ENCODE measurements around the gene FUS.

Gene FUS

GRCh38 chr16:31204871-31205666 lies 25.1 kb downstream of the FUS start:
- no peak for DNase-seq

DNA sequence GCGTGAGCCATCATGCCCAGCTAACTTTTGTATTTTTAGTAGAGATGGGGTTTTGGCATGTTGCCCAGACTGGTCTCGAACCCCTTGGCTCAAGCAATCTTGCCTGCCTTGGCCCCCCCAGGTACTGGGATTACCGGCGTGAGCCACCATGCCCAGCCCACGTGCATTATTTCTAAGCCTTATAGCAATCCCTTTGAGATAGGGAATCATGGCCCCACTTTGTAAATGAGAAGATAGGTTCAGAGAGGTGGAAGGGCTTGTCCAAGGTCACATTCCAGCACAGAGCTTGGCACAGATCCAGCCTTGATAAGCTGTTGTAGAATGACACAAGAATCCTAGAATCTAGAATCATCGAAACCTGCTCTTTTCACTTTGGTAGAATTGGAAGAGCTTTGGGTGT lies 26.8 kb downstream of the FUS start:
- no peak for DNase-seq

GRCh38 chr16:31213342-31213741 lies 33.4 kb downstream of the FUS start:
- DNase-seq, result no peak

GRCh38 chr16:31213877-31214707 lies 34.2 kb downstream of the FUS start, which contains the start of gene TRIM72:
TRIM72 (plus strand) TSS chr16:31214119; CDS start chr16:31214739, 620 bp downstream.
- no peak for DNase-seq

DNA sequence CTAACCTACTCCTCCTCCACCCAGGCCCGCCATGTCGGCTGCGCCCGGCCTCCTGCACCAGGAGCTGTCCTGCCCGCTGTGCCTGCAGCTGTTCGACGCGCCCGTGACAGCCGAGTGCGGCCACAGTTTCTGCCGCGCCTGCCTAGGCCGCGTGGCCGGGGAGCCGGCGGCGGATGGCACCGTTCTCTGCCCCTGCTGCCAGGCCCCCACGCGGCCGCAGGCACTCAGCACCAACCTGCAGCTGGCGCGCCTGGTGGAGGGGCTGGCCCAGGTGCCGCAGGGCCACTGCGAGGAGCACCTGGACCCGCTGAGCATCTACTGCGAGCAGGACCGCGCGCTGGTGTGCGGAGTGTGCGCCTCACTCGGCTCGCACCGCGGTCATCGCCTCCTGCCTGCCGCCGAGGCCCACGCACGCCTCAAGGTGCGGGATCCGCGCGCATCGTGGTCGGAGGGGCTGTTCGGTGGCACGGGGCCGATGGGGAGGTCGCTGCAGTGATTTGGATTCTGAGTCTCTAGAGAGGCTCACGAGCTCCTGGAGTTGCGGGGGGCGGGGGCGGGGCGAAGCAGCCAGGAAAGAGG lies 34.9 kb downstream of the FUS start:
- DNase-seq, result no peak

GRCh38 chr16:31215287-31216162 lies 35.6 kb downstream of the FUS start:
- no peak for DNase-seq

GRCh38 chr16:31216422-31217135 lies 36.6 kb downstream of the FUS start, which contains the start of gene PYDC1:
PYDC1 (minus strand) TSS chr16:31217135; CDS start chr16:31217028, 107 bp downstream.
- DNase-seq, result no peak

GRCh38 chr16:31217136-31217530 lies 37.2 kb downstream of the FUS start:
- no peak for DNase-seq

- no peak for DNase-seq
Measured at GRCh38 chr16:31219154-31219741, 39.3 kb downstream of the FUS start.

- no peak for DNase-seq
Measured at GRCh38 chr16:31221357-31222160, 41.6 kb downstream of the FUS start.

- no peak for DNase-seq
Measured at GRCh38 chr16:31223044-31223443, 43.1 kb downstream of the FUS start.

DNA sequence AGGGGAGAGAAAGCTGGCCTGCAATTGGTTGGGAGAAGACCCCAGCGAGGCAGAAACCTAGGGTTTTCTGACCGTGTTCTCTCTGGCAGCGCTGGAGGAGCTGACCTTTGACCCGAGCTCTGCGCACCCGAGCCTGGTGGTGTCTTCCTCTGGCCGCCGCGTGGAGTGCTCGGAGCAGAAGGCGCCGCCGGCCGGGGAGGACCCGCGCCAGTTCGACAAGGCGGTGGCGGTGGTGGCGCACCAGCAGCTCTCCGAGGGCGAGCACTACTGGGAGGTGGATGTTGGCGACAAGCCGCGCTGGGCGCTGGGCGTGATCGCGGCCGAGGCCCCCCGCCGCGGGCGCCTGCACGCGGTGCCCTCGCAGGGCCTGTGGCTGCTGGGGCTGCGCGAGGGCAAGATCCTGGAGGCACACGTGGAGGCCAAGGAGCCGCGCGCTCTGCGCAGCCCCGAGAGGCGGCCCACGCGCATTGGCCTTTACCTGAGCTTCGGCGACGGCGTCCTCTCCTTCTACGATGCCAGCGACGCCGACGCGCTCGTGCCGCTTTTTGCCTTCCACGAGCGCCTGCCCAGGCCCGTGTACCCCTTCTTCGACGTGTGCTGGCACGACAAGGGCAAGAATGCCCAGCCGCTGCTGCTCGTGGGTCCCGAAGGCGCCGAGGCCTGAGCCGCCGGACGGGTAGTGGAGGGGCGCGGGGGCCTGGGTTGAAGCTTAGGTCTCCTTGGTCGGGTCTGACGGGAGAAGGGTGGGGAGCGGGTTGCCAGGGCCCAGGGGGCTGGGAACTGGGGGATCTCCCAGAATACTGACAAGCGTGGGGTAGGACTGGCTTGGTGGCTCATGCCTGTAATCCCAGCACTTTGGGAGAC lies 44.4 kb downstream of the FUS start:
- no peak for DNase-seq

DNA sequence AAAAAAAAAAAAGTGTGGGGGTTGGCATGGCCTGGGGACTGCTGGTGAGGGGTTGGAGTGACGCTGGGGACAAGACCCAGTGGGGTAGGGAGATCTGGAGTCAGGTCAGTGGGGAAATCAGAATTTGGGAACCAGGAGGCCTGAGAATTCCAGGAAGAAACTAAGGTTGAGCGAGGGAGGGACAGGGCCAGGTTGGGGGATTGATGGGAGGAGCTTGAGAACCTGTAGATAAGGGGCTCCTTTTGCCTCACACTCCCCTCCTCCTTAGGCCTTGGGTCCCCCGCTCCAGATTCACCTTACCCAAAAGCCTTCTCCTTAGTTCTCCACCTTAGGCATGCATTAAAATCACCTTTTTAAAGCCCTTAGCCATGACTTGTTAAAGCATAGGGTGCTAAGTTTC lies 45.3 kb downstream of the FUS start:
- DNase-seq, result no peak

DNA sequence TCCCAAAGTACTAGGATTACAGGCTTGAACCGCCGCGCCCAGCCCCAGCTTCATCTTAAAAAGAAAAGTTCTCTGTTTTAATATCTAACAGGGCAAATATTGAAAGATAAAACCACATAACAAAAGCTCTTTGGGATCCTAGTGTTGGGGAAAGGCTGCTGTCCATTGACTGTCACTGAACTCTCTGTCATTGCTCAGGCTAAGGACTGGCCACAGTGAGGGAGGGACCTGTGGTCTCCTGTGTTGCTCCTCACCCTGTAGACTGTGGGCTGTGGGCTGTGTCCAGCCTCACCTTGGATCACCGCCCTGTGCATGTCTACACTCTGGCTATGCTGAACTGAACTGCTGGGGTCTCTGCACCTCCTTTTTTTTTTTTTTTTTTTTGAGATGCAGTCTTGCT lies 48.3 kb downstream of the FUS start:
- no peak for DNase-seq

- no peak for DNase-seq
Measured at GRCh38 chr16:31229501-31229900, 49.6 kb downstream of the FUS start.

DNA sequence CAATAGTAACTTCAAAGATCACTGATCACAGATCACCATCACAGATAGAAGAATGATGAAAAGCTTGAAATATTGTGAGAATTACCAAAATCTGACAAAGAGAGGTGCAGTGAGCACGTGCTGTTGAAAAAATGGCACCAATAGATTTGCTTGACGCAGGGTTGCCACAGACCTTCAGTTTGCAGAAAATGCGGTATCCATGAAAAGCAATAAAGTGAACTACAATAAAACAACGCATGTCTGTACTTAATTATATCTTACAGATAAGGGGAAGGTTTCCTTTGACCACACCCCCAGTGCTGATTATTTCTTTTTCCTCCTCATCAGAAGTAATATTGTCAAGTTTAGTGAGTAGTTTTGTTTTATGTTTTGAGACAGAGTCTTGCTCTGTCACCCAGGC lies 58.1 kb downstream of the FUS start:
- DNase-seq, result no peak
